Endothelial cell of umbilical vein (primary cell): Measurements from ENCODE around the gene S100A1. TPM values are rescaled to one million over a fixed set of nuclear protein-coding genes. Genes with fewer than 3 reads are reported as not detected.

Experiments used
- BruUV-seq: library from RNA; stranded (reverse); fragments of 400-500 nt; replicated peaks from 2 replicates; lab custom pipeline; 2021; lab: Mats Ljungman, UMichigan
- CTCF ChIA-PET: fragments of 300-600, 350-600 bp; sonication (Branson Sonifier 250); formaldehyde crosslinking; loops from one replicate; lab custom pipeline; 2021; ENCODE audit warnings: antibody characterized with exemption, inconsistent platforms; lab: Charles Lee
- POLR2A ChIA-PET: fragments of 300-600, 350-600 bp; sonication (Branson Sonifier 250); formaldehyde crosslinking; loops from one replicate; lab custom pipeline; 2021; ENCODE audit warnings: antibody characterized with exemption, inconsistent platforms; lab: Charles Lee
- DNase-seq: peaks from one replicate; pipeline ENCODE4 v3.0.0-alpha.2; 2011; ENCODE audit warnings: low read depth, low spot score
- FAIRE-seq: peaks from 2 replicates; lab custom pipeline; 2011; peaks lifted over from hg19 to GRCh38; lab: Jason Lieb, UNC
- H2AFZ ChIP-seq: 2 replicates; pipeline ENCODE4 v1.6.0; 2012; ENCODE audit warnings: low read depth, low read length, control low read depth, inconsistent platforms
- H3K27ac ChIP-seq: 2 replicates; pipeline ENCODE4 v1.5.1; 2011; ENCODE audit warnings: low read depth, mild to moderate bottlenecking, control low read depth, low read length, moderate library complexity; ENCODE audit not compliant: insufficient read depth
- H3K27me3 ChIP-seq, 2 experiments: 2 replicates each; pipeline versions ENCODE4 v1.6.0 to v1.6.1; 2011; ENCODE audit warnings: low read length in 2 of 2, mixed read lengths in 1 of 2; ENCODE audit not compliant: control insufficient read depth in 2 of 2, insufficient read depth in 2 of 2
- H3K36me3 ChIP-seq, 2 experiments: 2 replicates in 1 of 2; 3 replicates in 1 of 2; pipeline ENCODE4 v1.5.1; 2011; ENCODE audit warnings: low read length in 2 of 2, mild to moderate bottlenecking in 1 of 2, moderate library complexity in 1 of 2; ENCODE audit not compliant: control insufficient read depth in 2 of 2, insufficient read depth in 2 of 2; ENCODE audit errors: extremely low read depth in 1 of 2
- H3K4me1 ChIP-seq: 3 replicates; pipeline ENCODE4 v1.5.1; 2011; ENCODE audit warnings: mild to moderate bottlenecking, low read length; ENCODE audit not compliant: control insufficient read depth, insufficient read depth; ENCODE audit errors: extremely low read depth
- H3K4me2 ChIP-seq: 2 replicates; pipeline ENCODE4 v1.6.1; 2011; ENCODE audit warnings: low read length, control low read depth, mixed read lengths; ENCODE audit not compliant: insufficient read depth
- H3K4me3 ChIP-seq, 3 experiments: fragments of 200-600 bp in 1 of 3; sonication (generic), shearing (Covaris generic) in 1 of 3; replicated peaks in 1 of 3; 2 replicates each; pipeline ENCODE4 v1.5.1; 2011 to 2016; ENCODE audit warnings: control low read depth in 3 of 3, low read length in 3 of 3, mild to moderate bottlenecking in 2 of 3, inconsistent platforms in 1 of 3, low read depth in 1 of 3, moderate library complexity in 1 of 3; ENCODE audit not compliant: insufficient read depth in 1 of 3
- H3K79me2 ChIP-seq: 2 replicates; pipeline ENCODE4 v1.6.0; 2012; ENCODE audit warnings: low read length, inconsistent platforms; ENCODE audit not compliant: control insufficient read depth, insufficient read depth
- H3K9ac ChIP-seq: replicated peaks from 2 replicates; pipeline ENCODE3; 2011; ENCODE audit warnings: low read length, control low read depth; ENCODE audit not compliant: insufficient read depth; ENCODE audit errors: extremely low read depth
- H3K9me1 ChIP-seq: replicated peaks from 3 replicates; pipeline ENCODE4 v1.6.0; 2011; ENCODE audit warnings: mild to moderate bottlenecking, low read length; ENCODE audit not compliant: control insufficient read depth, insufficient read depth; ENCODE audit errors: extremely low read depth
- H3K9me3 ChIP-seq: replicated peaks from 2 replicates; pipeline ENCODE4 v1.5.1; 2012; ENCODE audit warnings: low read length, inconsistent platforms; ENCODE audit not compliant: control insufficient read depth, insufficient read depth
- H4K20me1 ChIP-seq: replicated peaks from 2 replicates; pipeline ENCODE3; 2011; ENCODE audit warnings: mild to moderate bottlenecking, low read length; ENCODE audit not compliant: control insufficient read depth, insufficient read depth; ENCODE audit errors: extremely low read depth
- CTCF ChIP-seq, 2 donors: IDR thresholded peaks; 1 replicate in 1 of 2; 2 replicates in 1 of 2; pipeline ENCODE4 v1.5.1; 2011; ENCODE audit warnings: low read length in 2 of 2, mild to moderate bottlenecking in 2 of 2, moderate library complexity in 2 of 2, control low read depth in 1 of 2, inconsistent platforms in 1 of 2, low read depth in 1 of 2; ENCODE audit not compliant: insufficient read depth in 1 of 2; ENCODE audit errors: extremely low read depth in 1 of 2
- EZH2 ChIP-seq: IDR thresholded peaks from 2 replicates; pipeline ENCODE4 v1.6.1; 2012; ENCODE audit warnings: borderline replicate concordance, low read depth, mild to moderate bottlenecking, moderate library complexity, low read length, inconsistent platforms; ENCODE audit not compliant: severe bottlenecking
- FOS ChIP-seq: IDR thresholded peaks from 2 replicates; pipeline ENCODE4 v1.6.1; 2011; ENCODE audit warnings: mild to moderate bottlenecking, low read length, moderate library complexity, borderline replicate concordance; ENCODE audit not compliant: insufficient read depth
- GATA2 ChIP-seq: IDR thresholded peaks from 2 replicates; pipeline ENCODE4 v1.7.0; 2011; ENCODE audit warnings: low read depth, mild to moderate bottlenecking, moderate library complexity, mixed read lengths, low read length; ENCODE audit not compliant: insufficient read length, insufficient read depth
- JUN ChIP-seq: IDR thresholded peaks from 2 replicates; pipeline ENCODE4 v1.6.1; 2011; ENCODE audit warnings: borderline replicate concordance, low read depth; ENCODE audit not compliant: insufficient read length, insufficient read depth
- MAX ChIP-seq: IDR thresholded peaks from 2 replicates; pipeline ENCODE4 v1.6.1; 2011; ENCODE audit not compliant: insufficient read depth, insufficient read length
- POLR2AphosphoS5 ChIP-seq: IDR thresholded peaks from 2 replicates; pipeline ENCODE4 v1.6.1; 2012; ENCODE audit warnings: low read depth, mild to moderate bottlenecking, control low read depth, low read length, moderate library complexity; ENCODE audit not compliant: insufficient read depth
- dilution Hi-C: fragments of 300-500 bp; cut with MboI; formaldehyde crosslinking; loops from one replicate; pipeline ENCODE4 v1.15.0; 2019; ENCODE audit warnings: low sequenced_read_pairs; ENCODE audit not compliant: extremely low pct_ligation_motif_present
- intact Hi-C: fragments of 100-400 bp; cut with micrococcal nuclease; formaldehyde crosslinking; loops from one replicate; pipeline ENCODE4 v1.10.0; 2022
- polyA plus RNA-seq, 4 experiments: library from polyadenylated mRNA; depleted of rRNA in 3 of 4; stranded (reverse) in 3 of 4; unstranded in 1 of 4; fragments of >200 nt; gene quantifications; 2 replicates each; pipeline versions ENCODE4 v1.2.1 to v1.2.3, GENCODE V29; 2011 to 2012; ENCODE audit warnings: missing spikeins in 1 of 4
- total RNA-seq: library from RNA; stranded (reverse); gene quantifications from 2 replicates; pipeline ENCODE4 v1.2.3, GENCODE V29; 2021

S100A1 gene
- total and polyA plus RNA-seq, 2 donors (not counting 3 experiments of a cell fraction or from before 2014, with no cell fraction given) = not detected

GRCh38 chr1:153597206-153597605 lies 31.0 kb upstream of the S100A1 start:
- BruUV-seq = no TSS peak
- no peaks in the 10 kb centered on the region for H3K79me2 ChIP-seq
- no peaks in the 10 kb centered on the region for H3K36me3 ChIP-seq
- H3K27ac ChIP-seq = no peak overlapping the region
- H3K4me2 ChIP-seq = no peak overlapping the region
- H4K20me1 ChIP-seq = no peaks in the 10 kb centered on the region
- ChIA-PET CTCF (no interaction called here), POLR2A (no interaction called here)
- intact Hi-C loops = no loop called here
- no peak for TF ChIP-seq EZH2
- no peak for TF ChIP-seq CTCF (IDR thresholded peaks at IDR 0.05; ENCODE audit: extremely low read depth in 1 of 2, insufficient read depth in 1 of 2, low read depth in 1 of 2, low read length in 2 of 2)
- peak; percentile 67 for TF ChIP-seq FOS
- no peak for TF ChIP-seq POLR2AphosphoS5
- TF ChIP-seq GATA2 = peak; percentile 63
- TF ChIP-seq MAX = no peak
- peak; percentile 39 for TF ChIP-seq JUN
- H3K4me1 ChIP-seq = peaks cover 14% of the 10 kb centered on the region
- FAIRE-seq = no peak
- H3K27me3 ChIP-seq = no peaks in the 10 kb centered on the region
- H2AFZ ChIP-seq = no peak overlapping the region
- no peak overlapping the region for H3K4me3 ChIP-seq
- no peaks in the 10 kb centered on the region for H3K9me3 ChIP-seq
- H3K9ac ChIP-seq = no peak overlapping the region
- DNase-seq = peak; percentile 28
- no peaks in the 10 kb centered on the region for H3K9me1 ChIP-seq
- dilution Hi-C loops = no loop called here
